Stimulated activated CD8-positive, alpha-beta memory T cell treated with anti-CD3 and anti-CD28 coated beads, Interleukin-4, amount 100 ng/mL, for 48 hours (primary cell): ENCODE measurements around the gene PPM1B.
"Not testable (repeated sequence)": the region's sequence is repeated elsewhere in the genome, so short reads cannot be mapped to it uniquely, and the experiment has no call there.

Experiments
- DNase-seq: peaks from one replicate; pipeline ENCODE4 v3.0.0-alpha.2; 2020

PPM1B gene

DNA sequence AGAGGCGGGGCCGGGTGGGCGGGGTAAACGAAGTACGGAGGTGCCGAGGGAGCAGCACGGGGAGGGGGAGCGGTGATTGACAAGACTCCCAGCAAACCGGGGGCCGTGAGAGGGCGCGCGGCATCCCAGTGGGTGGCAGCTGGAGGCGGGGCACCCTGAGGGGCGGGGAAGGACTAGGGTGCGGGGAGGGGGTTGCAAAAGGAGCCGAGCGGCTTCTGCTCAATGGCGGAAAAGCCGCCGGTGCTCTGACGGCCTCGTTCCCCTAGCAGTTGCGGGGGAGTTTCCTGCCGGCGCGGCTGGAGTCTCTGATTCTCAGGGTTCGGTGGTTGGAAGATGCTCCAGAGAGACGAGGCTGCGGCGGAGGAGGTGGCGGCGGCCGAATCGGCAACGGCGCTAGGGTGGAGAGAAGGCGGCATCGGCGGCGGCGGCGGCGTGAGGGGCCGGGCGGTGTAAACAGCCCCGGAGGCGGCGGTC lies at the start of gene PPM1B:
Gene PPM1B (plus strand): TSS at position 195 of the 474 bp plus-strand sequence. CDS start 32,325 bp downstream, outside the sequence.
- peak; percentile 99 for DNase-seq

GRCh38 chr2:44119878-44120277 lies 48.8 kb upstream of the PPM1B start:
- DNase-seq = no peak

DNA sequence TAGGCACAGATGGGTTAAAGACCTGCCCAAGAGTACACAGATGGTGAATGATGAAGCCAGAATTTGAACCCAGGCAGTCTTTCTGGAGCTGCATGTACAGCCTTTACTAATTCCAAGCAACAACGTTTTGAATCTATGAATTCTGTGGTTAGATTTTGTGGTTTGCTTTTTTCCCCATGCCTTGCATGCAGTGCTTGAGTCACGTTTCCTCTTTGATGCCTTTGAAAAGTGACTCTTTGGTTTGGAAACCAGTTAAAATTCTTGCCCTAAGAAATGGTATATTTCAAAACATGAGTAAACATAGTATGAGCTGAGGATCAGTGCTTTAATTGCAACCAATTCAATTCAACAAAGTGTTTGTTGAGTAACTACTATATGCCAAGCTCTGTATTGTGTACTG lies 48.2 kb upstream of the PPM1B start:
- DNase-seq = no peak

- DNase-seq = no peak
Measured at GRCh38 chr2:44121899-44122298, 46.8 kb upstream of the PPM1B start.

DNA sequence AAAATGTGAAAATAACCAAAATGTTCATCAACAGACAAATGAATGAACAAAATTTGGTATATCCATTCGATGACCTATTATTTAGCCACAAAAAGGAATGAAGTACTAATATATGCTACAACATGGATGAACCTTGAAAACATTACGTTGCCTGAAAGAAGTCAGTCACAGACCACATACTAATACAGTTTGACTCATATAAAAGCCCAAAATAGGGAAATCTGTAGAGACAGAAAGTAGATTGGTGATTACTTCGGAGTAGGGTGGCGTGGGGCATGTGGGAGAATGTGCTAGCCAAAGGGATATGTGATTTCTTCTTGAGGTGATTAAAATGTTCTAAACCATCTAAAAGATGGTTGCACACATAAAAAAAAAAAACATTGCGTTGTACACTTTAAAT lies 44.2 kb upstream of the PPM1B start:
- no peak for DNase-seq

GRCh38 chr2:44126106-44126797 lies 42.4 kb upstream of the PPM1B start:
- DNase-seq = no peak

GRCh38 chr2:44130441-44130840 lies 38.2 kb upstream of the PPM1B start:
- DNase-seq = no peak

GRCh38 chr2:44131177-44131576 lies 37.5 kb upstream of the PPM1B start:
- DNase-seq = no peak

DNA sequence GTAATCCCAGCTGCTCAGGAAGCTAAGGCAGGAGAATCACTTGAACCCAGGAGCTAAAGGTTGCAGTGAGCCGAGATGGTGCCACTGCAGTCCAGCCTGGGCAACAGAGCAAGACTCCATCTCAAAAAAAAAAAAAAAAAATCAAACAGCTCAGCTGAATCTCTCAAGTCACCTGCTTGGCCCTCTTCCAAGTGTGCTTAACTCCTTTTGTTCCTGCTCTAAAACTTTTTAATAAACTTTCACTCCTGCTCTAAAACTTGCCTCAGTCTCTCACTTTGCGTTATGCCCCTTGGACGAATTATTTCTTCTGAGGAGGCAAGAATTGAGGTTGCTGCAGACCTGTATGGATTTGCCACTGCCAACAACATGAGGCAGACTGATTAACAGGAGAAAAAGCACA lies 35.1 kb upstream of the PPM1B start:
- not testable (repeated sequence) for DNase-seq

DNA sequence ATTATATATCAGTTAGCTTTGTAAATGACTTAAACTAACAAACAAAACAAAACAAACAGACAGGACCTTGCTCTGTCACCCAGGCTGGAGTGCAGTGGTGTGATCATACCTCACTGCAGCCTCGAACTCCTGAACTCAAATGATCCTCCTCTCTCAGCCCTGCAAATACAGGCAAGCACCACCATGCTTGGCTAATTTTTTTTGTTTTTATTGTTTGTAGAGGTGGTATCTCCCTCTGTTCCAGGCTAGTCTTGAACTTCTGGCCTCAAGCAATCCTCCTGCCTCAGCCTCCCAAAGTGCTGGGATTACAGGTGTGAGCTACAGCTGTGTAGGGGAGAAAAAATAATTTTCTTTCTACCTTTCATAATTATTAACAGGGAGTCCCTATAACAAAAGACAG lies 33.8 kb upstream of the PPM1B start:
- DNase-seq = no peak

DNA sequence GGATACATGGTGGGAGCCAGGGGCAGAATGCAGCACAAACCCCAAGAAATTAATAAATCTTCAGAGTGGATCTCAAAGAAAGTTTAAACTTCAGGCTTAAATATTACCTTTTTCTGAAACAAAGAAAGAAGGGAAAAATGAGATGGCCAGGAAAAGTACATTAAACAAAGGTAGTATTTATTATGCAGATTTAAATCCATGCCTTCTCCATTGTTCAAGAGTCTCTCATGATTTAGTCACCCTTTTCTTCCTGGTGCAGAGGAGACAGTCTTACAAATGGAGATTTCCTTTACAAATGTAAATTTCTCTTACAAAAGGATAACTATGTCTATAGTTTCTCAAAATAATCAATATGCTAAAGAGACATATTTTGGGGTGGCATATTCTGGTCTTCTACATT lies 33.4 kb upstream of the PPM1B start:
- DNase-seq = no peak

DNA sequence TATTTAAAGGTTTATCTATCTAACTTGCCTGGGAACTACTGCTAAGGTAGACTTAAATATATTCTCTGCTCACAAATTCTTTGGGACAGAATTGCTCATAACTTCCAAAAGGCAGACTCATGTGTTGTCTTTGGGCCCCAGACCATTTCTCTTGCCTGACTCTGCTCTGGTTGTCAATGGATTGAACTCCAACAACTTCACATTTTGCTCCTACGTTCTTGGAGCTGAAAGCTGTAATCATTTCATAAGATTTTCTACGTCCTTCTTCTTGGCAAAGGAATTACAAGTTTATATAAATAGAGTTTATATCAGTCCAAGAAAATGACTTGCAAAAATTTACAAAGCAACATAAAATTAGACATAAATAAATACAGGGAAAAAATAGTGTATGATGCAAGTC lies 32.9 kb upstream of the PPM1B start:
- DNase-seq = no peak

DNA sequence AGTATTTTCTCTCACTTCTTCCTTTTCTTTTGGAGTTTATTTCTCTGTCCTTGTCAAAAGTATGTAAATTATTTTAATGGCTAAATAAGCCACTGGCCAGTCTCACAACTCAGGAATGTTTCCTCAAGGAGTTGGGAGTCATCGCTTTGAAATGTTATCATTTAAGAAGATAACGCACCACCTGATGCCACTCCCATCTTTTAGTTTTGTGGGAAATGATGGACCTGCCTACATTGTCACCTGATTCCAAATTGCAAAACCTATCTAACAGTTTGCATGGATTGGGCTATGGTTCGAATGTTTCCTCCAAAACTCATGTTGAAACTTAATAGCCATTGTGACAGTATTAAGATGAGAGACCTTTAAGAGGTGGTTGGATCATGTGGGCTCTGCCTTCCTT lies 32.4 kb upstream of the PPM1B start:
- DNase-seq = no peak

GRCh38 chr2:44137048-44137447 lies 31.6 kb upstream of the PPM1B start:
- DNase-seq = no peak

GRCh38 chr2:44137872-44138551 lies 30.7 kb upstream of the PPM1B start:
- DNase-seq = no peak

DNA sequence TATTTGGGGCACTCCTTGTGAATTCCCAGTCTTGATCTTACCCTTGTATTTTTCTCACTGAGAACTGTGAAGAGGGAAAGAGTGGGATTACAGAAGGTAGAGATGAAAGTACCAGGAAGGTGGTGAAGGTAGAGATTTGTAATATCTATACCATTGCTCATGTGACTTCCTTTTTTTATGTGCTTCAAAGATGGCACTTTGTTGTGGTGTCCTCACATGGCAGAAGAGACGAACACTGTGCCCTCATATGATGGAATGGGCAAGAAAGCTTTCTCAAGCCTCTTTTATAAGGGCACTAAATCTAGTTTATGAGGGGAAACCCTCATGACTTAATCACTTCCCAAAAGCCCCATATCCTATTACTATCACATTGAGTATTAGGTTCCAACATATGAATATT lies 28.9 kb upstream of the PPM1B start:
- no peak for DNase-seq

- no peak for DNase-seq
Measured at GRCh38 chr2:44142306-44142705, 26.4 kb upstream of the PPM1B start.

DNA sequence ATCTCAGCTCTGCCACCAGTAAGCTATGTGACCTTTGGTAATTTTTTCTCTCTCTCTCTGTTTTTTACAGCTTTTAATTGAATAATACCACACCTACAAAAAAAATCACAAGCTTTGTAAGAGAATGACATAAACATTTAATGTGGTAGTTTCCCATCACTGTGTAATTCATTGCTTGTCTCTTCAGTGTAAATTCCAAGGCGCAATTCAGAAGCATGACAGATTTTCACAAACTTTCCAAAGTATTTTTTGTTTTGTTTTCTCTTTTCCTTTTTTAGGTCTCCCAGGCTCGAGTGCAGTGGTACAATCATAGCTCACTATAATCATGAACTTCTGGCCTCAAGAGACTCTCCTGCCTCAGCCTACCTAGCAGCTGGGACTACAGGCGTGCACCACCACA lies 25.0 kb upstream of the PPM1B start:
- no peak for DNase-seq

DNA sequence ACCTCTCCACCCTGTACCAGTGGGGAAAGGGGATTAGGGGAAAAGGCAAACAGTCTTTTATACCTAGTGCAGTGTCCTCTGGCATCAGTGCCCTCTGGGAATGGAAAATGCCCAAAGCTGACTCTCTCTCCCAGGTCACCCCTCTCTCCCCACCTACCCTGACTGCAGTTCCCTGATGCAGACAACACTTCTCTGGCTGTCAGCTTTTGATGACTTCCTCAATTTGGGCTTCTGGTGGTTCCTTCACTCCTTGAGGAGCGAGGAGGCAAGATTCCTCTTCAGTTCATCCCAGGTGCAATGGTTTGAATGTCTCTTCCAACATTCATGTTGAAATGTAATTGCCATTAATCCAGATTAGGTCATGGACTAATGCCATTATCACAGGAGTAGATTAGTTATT lies 19.7 kb upstream of the PPM1B start:
- DNase-seq = no peak

- DNase-seq = no peak
Measured at GRCh38 chr2:44150473-44150872, 18.2 kb upstream of the PPM1B start.

DNA sequence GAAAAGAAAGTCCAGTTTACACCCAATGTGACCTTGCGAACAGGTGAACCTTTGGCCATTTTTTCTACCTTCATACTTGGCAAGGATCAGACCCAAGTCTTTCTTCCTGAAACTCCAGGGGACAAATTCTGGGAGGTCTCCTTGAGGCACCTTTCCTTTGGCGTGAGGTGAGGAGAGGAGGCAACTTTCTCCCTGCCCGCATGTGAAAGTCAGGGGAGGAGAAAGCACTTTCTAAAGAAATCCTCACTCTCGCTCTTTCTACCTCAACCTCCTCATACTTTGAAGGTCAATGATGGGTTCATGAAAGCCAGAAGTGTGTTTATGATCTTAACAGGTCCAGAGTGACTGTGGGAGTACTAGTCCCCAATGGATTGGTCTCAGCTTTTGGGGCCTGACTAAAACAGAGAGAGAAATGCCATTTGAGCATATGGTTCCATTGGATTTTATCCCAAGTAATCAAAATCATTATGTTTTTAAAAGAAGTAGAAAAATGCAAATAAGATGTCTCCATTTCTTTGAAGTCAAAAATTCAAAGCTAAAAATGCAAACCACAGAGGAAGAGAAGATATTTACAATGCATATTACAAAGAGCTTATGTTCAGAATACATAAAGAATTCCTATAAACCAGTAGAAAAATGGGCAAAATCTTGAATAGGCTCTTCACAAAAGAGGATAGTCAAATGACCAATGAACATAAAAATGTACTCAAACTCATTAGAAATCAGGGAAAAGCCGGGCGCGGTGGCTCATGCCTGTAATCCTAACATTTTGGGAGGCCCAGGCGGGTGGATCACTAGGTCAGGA lies 15.6 kb upstream of the PPM1B start:
- no peak for DNase-seq

DNA sequence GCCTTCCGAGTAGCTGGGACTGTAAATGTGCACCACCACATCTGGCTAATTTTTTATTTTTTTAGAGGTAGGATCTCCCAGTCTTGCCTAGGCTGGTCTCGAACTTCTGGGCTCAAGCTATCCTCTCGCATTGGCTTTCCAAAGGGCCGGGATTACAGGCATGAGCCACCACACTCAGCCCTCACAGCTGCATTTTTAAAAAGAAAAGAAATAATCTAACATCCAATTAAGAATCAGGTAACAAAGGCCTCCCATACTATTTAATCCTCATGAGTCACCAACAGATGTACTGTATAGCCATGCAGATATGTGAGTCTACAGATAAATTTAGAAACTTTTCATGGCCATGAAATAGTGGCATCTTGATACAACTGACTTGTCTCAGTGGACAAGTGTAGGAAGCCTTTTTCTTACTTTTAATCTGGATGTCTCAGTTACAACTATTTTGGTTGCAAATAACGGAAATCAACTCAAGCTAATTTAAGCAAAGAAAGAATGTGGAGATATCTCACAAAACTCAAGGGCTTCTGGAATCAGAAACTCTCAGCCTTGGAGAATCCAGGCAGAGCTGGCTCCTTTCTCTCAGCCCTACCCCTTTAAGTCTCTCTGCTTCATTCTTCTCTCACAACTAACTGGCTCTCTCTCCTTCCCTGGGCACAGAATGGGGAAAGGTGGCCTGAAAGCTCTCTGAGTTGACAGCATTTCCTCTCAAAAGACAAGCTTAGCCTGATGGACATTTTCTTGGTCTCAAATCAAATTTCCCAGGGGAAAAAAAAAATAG lies 12.8 kb upstream of the PPM1B start:
- DNase-seq = no peak

DNA sequence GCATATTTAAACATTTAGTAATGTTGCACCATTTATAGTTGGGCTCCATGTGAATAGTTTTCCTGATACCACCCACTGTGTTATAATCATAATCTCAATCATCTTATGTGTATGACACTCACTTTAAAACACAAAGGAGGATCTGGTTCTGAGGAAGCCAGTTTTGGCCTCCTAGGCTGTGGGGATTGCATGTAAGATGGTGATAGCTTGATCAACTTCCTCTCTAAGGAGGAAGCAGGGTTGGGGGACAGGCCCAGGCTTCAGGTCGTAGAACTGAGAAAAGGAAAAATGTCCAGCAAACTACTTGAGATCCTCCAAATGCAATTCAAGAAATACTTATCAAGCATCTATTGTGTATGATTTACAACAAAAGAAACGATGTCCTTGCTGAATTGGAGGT lies 4.9 kb upstream of the PPM1B start:
- DNase-seq = no peak
